Neutrophil (primary cell): ENCODE results near the gene SPAG9.
A peak's percentile ranks its signal among the peaks of the same experiment; 100 is the strongest.
"Not testable (repeated sequence)": the region's sequence is repeated elsewhere in the genome, so short reads cannot be mapped to it uniquely, and the experiment has no call there.

Experiments
- H3K27ac ChIP-seq: fragments of 200-600 bp; sonication (generic); 2 replicates; pipeline ENCODE4 v1.5.1; 2016; ENCODE audit warnings: mild to moderate bottlenecking, moderate library complexity
- H3K27me3 ChIP-seq: fragments of 200-600 bp; sonication (generic); 2 replicates; pipeline ENCODE4 v1.6.0; 2016; ENCODE audit warnings: mild to moderate bottlenecking
- H3K36me3 ChIP-seq: fragments of 200-600 bp; sonication (generic); 2 replicates; pipeline ENCODE4 v1.5.1; 2017
- H3K4me1 ChIP-seq, 2 experiments: fragments of 200-600 bp in 1 of 2; sonication (generic) in 1 of 2; 1 replicate in 1 of 2; 2 replicates in 1 of 2; pipeline versions ENCODE4 v1.5.1 to v1.6.1; 2013 to 2016; ENCODE audit warnings: low read depth in 1 of 2, low read length in 1 of 2, mild to moderate bottlenecking in 1 of 2, moderate library complexity in 1 of 2; ENCODE audit not compliant: control insufficient read depth in 1 of 2, insufficient read depth in 1 of 2
- H3K4me3 ChIP-seq, 2 experiments: fragments of 200-600 bp in 1 of 2; sonication (generic) in 1 of 2; 1 replicate in 1 of 2; 2 replicates in 1 of 2; pipeline ENCODE4 v1.5.1; 2013 to 2016; ENCODE audit warnings: low read depth in 1 of 2, low read length in 1 of 2, mild to moderate bottlenecking in 1 of 2, moderate library complexity in 1 of 2
- H3K9me3 ChIP-seq: fragments of 200-600 bp; sonication (generic); 2 replicates; pipeline ENCODE4 v1.5.1; 2016
- TF ChIP-seq, protein P1 (sequence below): fragments of 200-600 bp; sonication (generic); IDR thresholded peaks from 2 replicates; pipeline ENCODE4 v1.5.1; 2016; ENCODE audit warnings: antibody characterized with exemption

The SPAG9 gene

DNA sequence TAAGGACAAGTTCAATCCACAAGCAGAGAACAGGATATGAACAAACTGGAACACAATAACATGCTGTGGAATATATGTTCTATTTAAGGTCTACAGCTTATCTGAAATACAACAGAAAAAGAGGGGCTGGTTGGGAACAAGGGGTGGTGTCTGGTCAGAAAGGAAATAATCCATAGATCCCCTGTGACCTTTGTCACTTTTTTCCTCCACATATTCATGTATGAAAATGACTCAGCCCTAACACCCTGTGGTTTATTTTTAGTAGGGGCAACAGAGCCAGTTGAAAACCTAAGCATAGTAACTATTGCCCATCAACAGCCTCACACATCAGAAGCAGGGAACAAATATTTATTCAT is 12.3 kb upstream of the SPAG9 start:
- TF ChIP-seq, protein P1, sequence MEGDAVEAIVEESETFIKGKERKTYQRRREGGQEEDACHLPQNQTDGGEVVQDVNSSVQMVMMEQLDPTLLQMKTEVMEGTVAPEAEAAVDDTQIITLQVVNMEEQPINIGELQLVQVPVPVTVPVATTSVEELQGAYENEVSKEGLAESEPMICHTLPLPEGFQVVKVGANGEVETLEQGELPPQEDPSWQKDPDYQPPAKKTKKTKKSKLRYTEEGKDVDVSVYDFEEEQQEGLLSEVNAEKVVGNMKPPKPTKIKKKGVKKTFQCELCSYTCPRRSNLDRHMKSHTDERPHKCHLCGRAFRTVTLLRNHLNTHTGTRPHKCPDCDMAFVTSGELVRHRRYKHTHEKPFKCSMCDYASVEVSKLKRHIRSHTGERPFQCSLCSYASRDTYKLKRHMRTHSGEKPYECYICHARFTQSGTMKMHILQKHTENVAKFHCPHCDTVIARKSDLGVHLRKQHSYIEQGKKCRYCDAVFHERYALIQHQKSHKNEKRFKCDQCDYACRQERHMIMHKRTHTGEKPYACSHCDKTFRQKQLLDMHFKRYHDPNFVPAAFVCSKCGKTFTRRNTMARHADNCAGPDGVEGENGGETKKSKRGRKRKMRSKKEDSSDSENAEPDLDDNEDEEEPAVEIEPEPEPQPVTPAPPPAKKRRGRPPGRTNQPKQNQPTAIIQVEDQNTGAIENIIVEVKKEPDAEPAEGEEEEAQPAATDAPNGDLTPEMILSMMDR, result no peak
- Histone ChIP-seq H3K27ac (no peak overlapping the region), H3K27me3 (no peaks in the 10 kb centered on the region)

DNA sequence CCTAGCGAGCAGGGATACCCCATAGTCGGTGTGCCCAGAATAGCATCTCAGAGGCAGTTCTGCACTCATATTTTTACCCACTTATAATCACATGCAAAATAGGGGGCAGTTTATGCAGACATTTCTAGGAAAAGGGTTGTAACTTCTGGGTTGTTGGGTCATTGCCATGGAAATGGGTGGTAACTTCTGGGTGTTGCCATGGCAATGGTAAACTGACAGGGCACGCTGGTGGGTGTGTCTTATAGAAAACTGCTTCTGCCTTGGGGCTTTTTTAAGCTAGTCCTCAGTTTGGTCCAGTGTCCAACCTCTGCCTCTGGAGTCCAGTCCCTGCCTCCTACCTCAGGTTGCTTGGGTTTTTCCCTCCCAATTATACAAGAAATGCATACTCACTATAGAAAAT is 7.4 kb upstream of the SPAG9 start:
- TF ChIP-seq, protein P1, result no peak
- Histone ChIP-seq H3K27ac (no peak overlapping the region), H3K4me3 (no peak overlapping the region), H3K9me3 (no peaks in the 10 kb centered on the region), H3K27me3 (no peaks in the 10 kb centered on the region), H3K36me3 (no peaks in the 10 kb centered on the region), H3K4me1 (no peaks in the 10 kb centered on the region)

More for the DNA sequence above, 12.3 kb upstream of the SPAG9 start:
- Histone ChIP-seq H3K4me3 (no peak overlapping the region), H3K36me3 (no peaks in the 10 kb centered on the region), H3K9me3 (no peaks in the 10 kb centered on the region), H3K4me1 (no peaks in the 10 kb centered on the region)

DNA sequence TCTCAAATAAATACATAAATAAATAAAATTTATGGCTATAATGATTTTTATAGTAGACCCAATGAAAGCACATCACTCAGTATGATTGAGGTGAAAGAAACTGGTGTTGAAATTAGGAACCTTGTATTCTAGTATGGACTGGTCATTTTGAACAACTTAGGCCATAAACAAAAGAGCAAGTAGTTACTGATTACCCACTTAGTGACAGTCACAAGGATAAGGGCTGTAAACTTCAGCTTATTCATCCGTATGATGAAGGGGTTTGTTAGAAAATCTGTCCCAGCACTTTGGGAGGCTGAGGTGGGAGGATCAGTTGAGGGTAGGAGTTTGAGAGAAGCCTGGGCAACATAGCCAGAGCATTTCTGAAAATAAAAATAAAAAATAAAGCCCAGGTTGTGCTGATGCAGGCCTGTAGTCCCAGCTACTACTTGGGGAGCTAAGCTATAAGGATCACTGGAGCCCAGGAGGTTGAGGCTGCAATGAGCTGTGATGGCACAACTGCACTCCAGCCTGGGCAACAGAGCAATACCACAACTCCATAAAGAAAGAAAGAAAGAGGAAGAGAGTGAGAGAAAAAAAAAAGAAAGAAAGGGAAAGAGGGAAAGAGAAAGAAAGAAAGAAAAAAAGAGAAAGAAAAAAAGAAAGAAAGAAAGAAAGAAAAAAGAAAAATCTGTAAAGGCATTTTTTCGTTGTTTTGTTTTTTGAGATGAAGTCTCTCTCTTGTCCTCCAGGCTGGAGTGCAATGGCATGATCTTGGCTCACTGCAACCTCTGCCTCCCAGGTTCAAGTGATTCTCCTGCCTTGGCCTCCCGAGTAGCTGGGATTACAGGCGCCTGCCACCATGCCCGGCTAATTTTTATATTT is 4.2 kb upstream of the SPAG9 start:
- Histone ChIP-seq H3K27me3 (no peaks in the 10 kb centered on the region), H3K36me3 (no peaks in the 10 kb centered on the region), H3K4me3 (no peak overlapping the region), H3K4me1 (peaks cover 13 to 16% of the 10 kb centered on the region in 2 experiments), H3K9me3 (no peaks in the 10 kb centered on the region), H3K27ac (no peak overlapping the region)
- TF ChIP-seq, protein P1, result no peak

DNA sequence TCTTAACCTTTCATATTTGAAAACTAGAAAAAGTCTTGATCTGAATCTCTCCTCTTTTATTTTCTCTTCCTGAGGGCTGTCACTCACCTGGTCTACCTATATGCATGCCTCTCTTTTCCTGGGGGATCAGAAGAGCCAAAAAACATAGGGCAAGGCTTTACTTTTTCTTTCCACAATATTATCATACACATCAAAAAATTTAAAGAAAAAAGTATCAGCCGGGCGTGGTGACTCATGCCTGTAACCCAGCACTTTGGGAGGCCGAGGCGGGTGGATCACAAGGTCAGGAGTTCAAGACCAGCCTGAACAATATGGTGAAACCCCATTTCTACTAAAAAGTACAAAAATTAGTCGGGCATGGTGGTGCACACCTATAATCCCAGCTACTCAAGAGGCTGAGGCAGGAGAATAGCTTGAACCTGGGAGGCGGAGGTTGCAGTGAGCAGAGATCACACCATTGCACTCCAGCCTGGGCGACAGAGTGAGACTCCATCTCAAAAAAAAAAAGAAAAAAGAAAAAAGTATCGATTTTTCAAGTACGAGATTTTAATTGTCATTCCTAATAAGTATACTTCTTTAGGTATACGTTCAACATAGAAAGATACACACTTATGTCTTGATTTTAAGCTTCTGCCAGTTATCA is 1.9 kb upstream of the SPAG9 start:
- not testable (repeated sequence) for H3K27me3 ChIP-seq, H3K36me3 ChIP-seq, H3K9me3 ChIP-seq
- Histone ChIP-seq H3K27ac (peak overlapping the region; percentile 100), H3K4me1 (peaks cover 27 to 36% of the 10 kb centered on the region in 2 experiments), H3K4me3 (peak overlapping the region in 1 of 2 experiments; percentile 81)

DNA sequence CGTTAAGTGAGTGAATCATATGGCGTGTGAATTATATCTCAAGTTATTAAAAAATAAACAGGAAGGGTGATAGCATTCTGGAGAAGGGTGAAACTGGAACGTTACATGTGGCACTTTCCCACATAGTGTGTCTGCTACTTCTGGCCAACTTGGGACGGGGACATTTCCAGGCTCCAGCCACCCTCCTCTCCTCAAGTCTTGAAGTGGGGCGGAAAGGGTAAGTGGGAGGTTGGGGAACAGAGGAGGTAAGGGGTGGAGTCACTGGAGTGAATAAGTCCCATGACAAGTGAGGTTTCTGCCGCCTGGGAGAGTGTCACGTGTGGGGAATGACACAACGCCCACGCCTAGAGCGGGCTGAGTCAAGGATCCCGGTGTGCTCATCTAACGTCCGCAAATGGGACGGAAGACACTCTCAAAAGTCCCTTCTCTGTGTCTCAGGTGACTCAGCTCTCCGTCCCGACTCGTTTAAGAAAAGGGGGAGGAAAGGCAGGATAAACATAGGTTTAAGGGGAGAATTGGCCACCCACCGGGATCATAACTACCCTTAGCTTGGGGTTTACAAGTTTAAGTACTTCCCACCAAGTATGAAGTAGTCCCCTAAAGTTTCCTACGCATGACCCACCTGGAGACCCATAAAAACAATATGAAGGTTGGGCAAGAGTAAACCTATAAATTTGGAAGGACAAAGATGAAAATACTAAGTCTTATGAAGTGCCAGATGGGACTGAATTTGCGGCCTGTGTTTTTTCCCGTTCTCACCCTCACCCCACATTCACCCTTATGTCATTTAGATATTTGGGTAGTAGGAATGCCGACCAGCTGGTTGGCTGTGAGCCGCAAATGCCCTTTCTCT is 1.2 kb upstream of the SPAG9 start:
- Histone ChIP-seq H3K4me1 (peaks cover 27 to 36% of the 10 kb centered on the region in 2 experiments), H3K36me3 (no peaks in the 10 kb centered on the region), H3K27ac (peak overlapping the region; percentile 100), H3K4me3 (peak overlapping the region; percentile 69 to 81), H3K27me3 (no peaks in the 10 kb centered on the region), H3K9me3 (no peaks in the 10 kb centered on the region)
- TF ChIP-seq, protein P1, result peak; percentile 15
